ENCODE results near the gene KEL.
A peak's percentile ranks its signal among the peaks of the same experiment; 100 is the strongest.
"Not testable (repeated sequence)": the region's sequence is repeated elsewhere in the genome, so short reads cannot be mapped to it uniquely, and the experiment has no call there.

Gene KEL

GRCh38 chr7:142961973-142962926 is at the start of gene KEL:
Gene KEL, minus strand, starts transcription at chr7:142962363. Its CDS starts 157 bp downstream, at chr7:142962206.
- no peak for FAIRE-seq

GRCh38 chr7:143008007-143008901 is 46.1 kb upstream of the KEL start:
- no peak for FAIRE-seq

- FAIRE-seq, result no peak
Observed at GRCh38 chr7:143005632-143006260, 43.6 kb upstream of the KEL start.

- no peak for FAIRE-seq
Observed at GRCh38 chr7:143003393-143004051, 41.4 kb upstream of the KEL start.

- FAIRE-seq, result no peak
Observed at GRCh38 chr7:143002898-143003297, 40.7 kb upstream of the KEL start.

GRCh38 chr7:143002106-143002505 is 39.9 kb upstream of the KEL start:
- no peak for FAIRE-seq

GRCh38 chr7:143000648-143001047 is 38.5 kb upstream of the KEL start:
- FAIRE-seq, result peak; percentile 10

- FAIRE-seq, result no peak
Observed at GRCh38 chr7:142999793-143000192, 37.6 kb upstream of the KEL start.

GRCh38 chr7:142998966-142999365 is 36.8 kb upstream of the KEL start:
- no peak for FAIRE-seq

- FAIRE-seq, result no peak
Observed at GRCh38 chr7:142997456-142997989, 35.4 kb upstream of the KEL start.

- no peak for FAIRE-seq
Observed at GRCh38 chr7:142992427-142992826, 30.3 kb upstream of the KEL start.

GRCh38 chr7:142984297-142984696 is 22.1 kb upstream of the KEL start:
- FAIRE-seq, result no peak

- FAIRE-seq, result no peak
Observed at GRCh38 chr7:142983825-142984224, 21.7 kb upstream of the KEL start.

GRCh38 chr7:142978402-142978801 is 16.2 kb upstream of the KEL start:
- FAIRE-seq, result not testable (repeated sequence)

- no peak for FAIRE-seq
Observed at GRCh38 chr7:142974626-142975025, 12.5 kb upstream of the KEL start.

- no peak for FAIRE-seq
Observed at GRCh38 chr7:142969183-142969582, 7.0 kb upstream of the KEL start.

- no peak for FAIRE-seq
Observed at GRCh38 chr7:142968229-142968628, 6.1 kb upstream of the KEL start.

- no peak for FAIRE-seq
Observed at GRCh38 chr7:142964502-142965246, 2.5 kb upstream of the KEL start.

GRCh38 chr7:142963993-142964392 is 1.8 kb upstream of the KEL start:
- FAIRE-seq, result no peak

GRCh38 chr7:142962991-142963390 is 828 bp upstream of the KEL start:
- no peak for FAIRE-seq

- FAIRE-seq, result no peak
Observed at GRCh38 chr7:142961595-142961972, 579 bp downstream of the KEL start.
